GM12878 (cell line): ENCODE measurements around the gene POLD2.

Experiments used
- CTCF ChIP-seq, 3 experiments: IDR thresholded peaks in 2 of 3; conservative IDR thresholded peaks in 1 of 3; 2 replicates each; pipeline ENCODE4 v1.5.1; 2011; ENCODE audit warnings: low read depth in 3 of 3, low read length in 3 of 3, mild to moderate bottlenecking in 3 of 3, control low read depth in 2 of 3, moderate library complexity in 2 of 3, inconsistent platforms in 1 of 3, mixed read lengths in 1 of 3; ENCODE audit not compliant: control insufficient read depth in 2 of 3, insufficient read depth in 1 of 3; ENCODE audit errors: extremely low read depth in 1 of 3
- EP300 ChIP-seq, 2 experiments: fragments of 150-350 bp in 1 of 2; IDR thresholded peaks; 2 replicates each; pipeline ENCODE4 v1.6.1; 2011 to 2012; ENCODE audit warnings: low read depth in 2 of 2, low read length in 2 of 2, borderline replicate concordance in 1 of 2, improper control_type of control experiment in 1 of 2, inconsistent platforms in 1 of 2; ENCODE audit not compliant: control insufficient read depth in 1 of 2
- JUND ChIP-seq: IDR thresholded peaks from 2 replicates; pipeline ENCODE4 v1.6.1; 2012; ENCODE audit warnings: low read depth, mild to moderate bottlenecking, low read length, improper control_type of control experiment, moderate library complexity
- POLR2A ChIP-seq: IDR thresholded peaks from 2 replicates; pipeline ENCODE4 v1.6.1; 2011; ENCODE audit warnings: low read depth, mild to moderate bottlenecking, low read length
- USF1 ChIP-seq: IDR thresholded peaks from 2 replicates; pipeline ENCODE4 v1.6.1; 2011; ENCODE audit warnings: borderline replicate concordance, low read depth, mild to moderate bottlenecking, moderate library complexity, mixed read lengths, low read length; ENCODE audit not compliant: insufficient read depth; ENCODE audit errors: extremely low read length
- ZNF217 ChIP-seq: fragments of 450-650 bp; IDR thresholded peaks from 2 replicates; pipeline ENCODE4 v1.6.1; 2017; ENCODE audit warnings: antibody characterized with exemption, mild to moderate bottlenecking

- TF ChIP-seq CTCF (IDR thresholded peaks at IDR 0.05 in 2 of 3, conservative IDR thresholded peaks at IDR 0.05 in 1 of 3; ENCODE audit: control insufficient read depth in 2 of 3, extremely low read depth in 1 of 3, insufficient read depth in 1 of 3, low read depth in 3 of 3, low read length in 3 of 3) (no peak), USF1 (no peak), POLR2A (no peak), ZNF217 (no peak), JUND (no peak), EP300 (IDR thresholded peaks at IDR 0.05; ENCODE audit: borderline replicate concordance in 1 of 2, control insufficient read depth in 1 of 2, low read depth in 2 of 2, low read length in 2 of 2) (no peak)
Observed at GRCh38 chr7:44143646-44144250, 20.4 kb upstream of the POLD2 start.
